K562 (cell line): Measurements from ENCODE around the gene MED13L. TPM values are rescaled to one million over a fixed set of nuclear protein-coding genes. Genes with fewer than 3 reads are reported as not detected.

Experiments used
- ATAC-seq: fragments of 200-7000 bp; cut with Tn5 transposase; 3 replicates; pipeline ENCODE4 v1.9.1; 2020; ENCODE audit warnings: moderate library complexity
- BruUV-seq: library from RNA; stranded (reverse); fragments of 400-500 nt; replicated peaks from 2 replicates; lab custom pipeline; 2021; lab: Mats Ljungman, UMichigan
- CTCF ChIA-PET: fragments of 300-600 bp; formaldehyde crosslinking; extraction: SDS; loops from one replicate; lab custom pipeline; 2021; ENCODE audit warnings: low intra/inter-chr PET ratio; lab: Yijun Ruan, JAX
- POLR2A ChIA-PET: fragments of 300-600, 350-650 bp; sonication (Branson Sonifier 250); formaldehyde crosslinking; extraction: SDS; loops from one replicate; lab custom pipeline; 2021; ENCODE audit warnings: antibody characterized with exemption, inconsistent platforms; lab: Yijun Ruan, JAX
- DNase-seq, 4 experiments: peaks; one replicate each; pipeline versions ENCODE4 v3.0.0 to v3.0.0-alpha.2; 2011 to 2018; ENCODE audit warnings: low spot score in 3 of 4, mixed read lengths in 3 of 4; ENCODE audit errors: extremely low read depth in 1 of 4
- FAIRE-seq: peaks from 2 replicates; lab custom pipeline; 2011; peaks lifted over from hg19 to GRCh38; lab: Jason Lieb, UNC
- H2AFZ ChIP-seq: 2 replicates; pipeline ENCODE4 v1.6.0; 2011; ENCODE audit warnings: low read depth, low read length, control low read depth, inconsistent platforms
- H3K27ac ChIP-seq: fragments of 200-600 bp; 3 replicates; pipeline ENCODE4 v1.8.0; 2011; ENCODE audit warnings: low read depth, mild to moderate bottlenecking, control low read depth, inconsistent platforms, low read length, moderate library complexity, mixed read lengths; ENCODE audit errors: extremely low read depth
- H3K27me3 ChIP-seq, 2 experiments: fragments of 300-600 bp in 1 of 2; 2 replicates in 1 of 2; 3 replicates in 1 of 2; pipeline versions ENCODE4 v1.6.0 to v1.8.0; 2011; ENCODE audit warnings: inconsistent platforms in 2 of 2, low read length in 2 of 2, mild to moderate bottlenecking in 1 of 2, mixed read lengths in 1 of 2, moderate library complexity in 1 of 2; ENCODE audit not compliant: control insufficient read depth in 2 of 2, insufficient read depth in 2 of 2
- H3K36me3 ChIP-seq: fragments of 300-600 bp; 3 replicates; pipeline ENCODE4 v1.8.0; 2011; ENCODE audit warnings: mild to moderate bottlenecking, low read length, inconsistent platforms; ENCODE audit not compliant: control insufficient read depth, insufficient read depth
- H3K4me1 ChIP-seq, 2 experiments: fragments of 200-600 bp in 1 of 2; replicated peaks in 1 of 2; 2 replicates in 1 of 2; 3 replicates in 1 of 2; pipeline versions ENCODE4 v1.5.1 to v1.8.0; 2011; ENCODE audit warnings: inconsistent platforms in 2 of 2, low read length in 2 of 2, mild to moderate bottlenecking in 1 of 2, mixed read lengths in 1 of 2, moderate library complexity in 1 of 2; ENCODE audit not compliant: control insufficient read depth in 2 of 2, insufficient read depth in 2 of 2
- H3K4me2 ChIP-seq: 2 replicates; pipeline ENCODE4 v1.6.1; 2011; ENCODE audit warnings: low read length, control low read depth, inconsistent platforms, mixed read lengths; ENCODE audit not compliant: insufficient read depth
- H3K4me3 ChIP-seq: fragments of 200-600 bp; sonication (generic), shearing (Covaris generic); 2 replicates; pipeline ENCODE4 v1.5.1; 2016; ENCODE audit warnings: control low read depth, inconsistent platforms
- H3K79me2 ChIP-seq: fragments of 200-600 bp; 3 replicates; pipeline ENCODE4 v1.8.0; 2011; ENCODE audit warnings: low read length, inconsistent platforms; ENCODE audit not compliant: control insufficient read depth, insufficient read depth
- H3K9ac ChIP-seq, 2 experiments: 2 replicates each; pipeline versions ENCODE4 v1.6.0 to v1.6.1; 2011; ENCODE audit warnings: low read depth in 2 of 2, low read length in 2 of 2, control low read depth in 1 of 2, inconsistent platforms in 1 of 2, mild to moderate bottlenecking in 1 of 2, mixed read lengths in 1 of 2; ENCODE audit not compliant: insufficient read depth in 1 of 2
- H3K9me1 ChIP-seq: one replicate; pipeline ENCODE4 v1.6.0; 2011; ENCODE audit warnings: inconsistent platforms, mild to moderate bottlenecking, low read length, moderate library complexity; ENCODE audit not compliant: control insufficient read depth, insufficient read depth
- H3K9me3 ChIP-seq: replicated peaks from 2 replicates; pipeline ENCODE4 v1.5.1; 2011; ENCODE audit warnings: low read depth, low read length, inconsistent platforms; ENCODE audit not compliant: control insufficient read depth, insufficient read depth
- H4K20me1 ChIP-seq: replicated peaks from 2 replicates; pipeline ENCODE4 v1.6.1; 2011; ENCODE audit warnings: low read length, inconsistent platforms, mixed read lengths; ENCODE audit not compliant: control insufficient read depth, insufficient read depth
- BACH1 ChIP-seq: fragments of 200-800 bp; sonication (Bioruptor generic); IDR thresholded peaks from 2 replicates; pipeline ENCODE4 v1.6.1; 2016; ENCODE audit warnings: missing genetic modification characterization, missing compliant biosample characterization
- DDX20 ChIP-seq: fragments of 450-650 bp; IDR thresholded peaks from 2 replicates; pipeline ENCODE4 v1.6.1; 2016; ENCODE audit warnings: missing genetic modification characterization, low read depth, mild to moderate bottlenecking, missing compliant biosample characterization, moderate library complexity
- DNMT1 ChIP-seq: fragments of 450-650 bp; IDR thresholded peaks from 2 replicates; pipeline ENCODE4 v1.6.1; 2016; ENCODE audit warnings: antibody characterized with exemption, mild to moderate bottlenecking
- FOS ChIP-seq: IDR thresholded peaks from 3 replicates; pipeline ENCODE4 v1.6.1; 2011; ENCODE audit not compliant: insufficient read length; ENCODE audit errors: extremely low read depth
- HEY1 ChIP-seq: fragments of 250-450 bp; sonication (Bioruptor Pico); IDR thresholded peaks from 2 replicates; pipeline ENCODE4 v1.5.0; 2020; ENCODE audit warnings: mild to moderate bottlenecking, moderate library complexity, borderline replicate concordance
- PKNOX1 ChIP-seq: fragments of 450-650 bp; IDR thresholded peaks from 2 replicates; pipeline ENCODE4 v1.6.1; 2016
- PRDM10 ChIP-seq: fragments of 450-650 bp; IDR thresholded peaks from 2 replicates; pipeline ENCODE4 v1.6.1; 2018; ENCODE audit not compliant: partially characterized antibody
- PYGO2 ChIP-seq: fragments of 450-650 bp; IDR thresholded peaks from 2 replicates; pipeline ENCODE4 v1.6.1; 2016; ENCODE audit warnings: mild to moderate bottlenecking, missing genetic modification characterization, moderate library complexity, missing compliant biosample characterization
- THAP12 ChIP-seq: fragments of 250-450 bp; sonication (Bioruptor Pico); IDR thresholded peaks from 2 replicates; pipeline ENCODE4 v1.9.0; 2021; ENCODE audit warnings: mild to moderate bottlenecking, inconsistent platforms
- WGBS: fragments of 100-300 bp; shearing (Covaris generic); methylation state at CpG from one replicate; pipeline ENCODE4 v1.1.6; 2016; ENCODE audit warnings: low coverage, mixed read lengths; ENCODE audit not compliant: insufficient coverage; ENCODE audit errors: missing lambda C conversion rate; 5-methylcytosine and 5-hydroxymethylcytosine counted together
- in situ Hi-C: fragments of 300-500 bp; cut with MboI; formaldehyde crosslinking; loops from 4 replicates; pipeline ENCODE4 v1.15.0; 2018; ENCODE audit warnings: inconsistent platforms, mixed read lengths
- intact Hi-C: fragments of 100-400 bp; cut with micrococcal nuclease; formaldehyde crosslinking; loops from 2 replicates; pipeline ENCODE4 v1.14.2; 2022
- polyA plus RNA-seq, 8 experiments: library from polyadenylated mRNA; depleted of rRNA in 4 of 8; stranded (reverse) in 5 of 8; unstranded in 3 of 8; fragments of >200 nt; fragmentation: Nextera tagmentation in 2 of 8; fragmentation: Illumina TruSeq in 1 of 8; extraction: Ambion mirVana in 2 of 8; extraction: Trizol in 1 of 8; gene quantifications; 2 replicates each; pipeline versions ENCODE4 v1.2.1 to v1.2.3, GENCODE V29; 2011 to 2014; ENCODE audit warnings: inconsistent platforms in 1 of 8, missing spikeins in 1 of 8
- total RNA-seq, 7 experiments: library from RNA; depleted of rRNA in 6 of 7; stranded (reverse); fragments of >200 nt in 6 of 7; fragmentation: Illumina TruSeq in 2 of 7; extraction: Trizol in 2 of 7; gene quantifications; 2 replicates each; pipeline versions ENCODE4 v1.2.1 to v1.2.3, GENCODE V29; 2011 to 2021; ENCODE audit warnings: low replicate concordance in 1 of 7

The MED13L gene
- total and polyA plus RNA-seq, 9 of the 15 experiments (the other 6 are each of a cell fraction or from before 2014, with no cell fraction given), result 13.4 to 90.3 (median 36.9) TPM

GRCh38 chr12:116050275-116050674 lies 227.2 kb downstream of the MED13L start:
- DNase-seq (no peak), ATAC-seq (no peak), FAIRE-seq (no peak)
- H3K4me3 ChIP-seq, result no peak overlapping the region
- H3K9ac ChIP-seq, result no peak overlapping the region
- no peaks in the 10 kb centered on the region for H3K9me3 ChIP-seq
- H2AFZ ChIP-seq, result no peak overlapping the region
- H3K9me1 ChIP-seq, result no peaks in the 10 kb centered on the region
- intact Hi-C loops (no loop called here), in situ Hi-C loops (no loop called here)
- H3K27ac ChIP-seq, result no peak overlapping the region
- H3K36me3 ChIP-seq, result no peaks in the 10 kb centered on the region; the same call in 2 of the 3 replicates
- H3K79me2 ChIP-seq, result peaks cover 72% of the 10 kb centered on the region
- no TSS peak for BruUV-seq
- H3K4me2 ChIP-seq, result no peak overlapping the region
- peaks cover 6% of the 10 kb centered on the region for H4K20me1 ChIP-seq
- TF ChIP-seq PKNOX1 (no peak), BACH1 (tag) (no peak)
- no peaks in the 10 kb centered on the region; a peak in 2 of 5 replicates for H3K4me1 ChIP-seq
- ChIA-PET CTCF (no interaction called here), POLR2A (no interaction called here)
- WGBS, result 95% methylated on average over 5 of the region's 5 CpGs
- no peaks in the 10 kb centered on the region for H3K27me3 ChIP-seq

- H3K27ac ChIP-seq, result no peak overlapping the region
- FAIRE-seq, result no peak
- in situ Hi-C loops, result no loop called here
- TF ChIP-seq DNMT1 (no peak), HEY1 (no peak), PRDM10 (no peak), DDX20 (tag) (no peak), FOS (no peak), PYGO2 (tag) (no peak), THAP12 (CRISPR knock-in tag) (no peak)
Measured at GRCh38 chr12:116048879-116049278, 228.6 kb downstream of the MED13L start.

More at GRCh38 chr12:116048879-116049278, 228.6 kb downstream of the MED13L start:
- Histone ChIP-seq H3K9me1 (no peaks in the 10 kb centered on the region), H3K9ac (no peak overlapping the region), H3K9me3 (no peaks in the 10 kb centered on the region), H3K4me2 (no peak overlapping the region), H3K79me2 (peaks cover 73% of the 10 kb centered on the region), H4K20me1 (peaks cover 5% of the 10 kb centered on the region), H3K4me1 (no peaks in the 10 kb centered on the region; a peak in 3 of 5 replicates), H3K36me3 (no peaks in the 10 kb centered on the region; the same call in 2 of the 3 replicates), H3K27me3 (no peaks in the 10 kb centered on the region), H3K4me3 (no peak overlapping the region), H2AFZ (no peak overlapping the region)
- POLR2A ChIA-PET, result interaction anchor here (0.6 to 1.1 kb wide), 3 partner anchors 15 to 49 kb away, joined by 3 to 5 read pairs (median 4); no protein-coding TSS in a partner anchor
- intact Hi-C loops, result no loop called here
- ATAC-seq, result no peak
- CTCF ChIA-PET, result no interaction called here
- no peak for DNase-seq
- BruUV-seq, result no TSS peak
